HepG2 (cell line): ENCODE data around the gene ADCY7. TPM values are rescaled to one million over a fixed set of nuclear protein-coding genes. Genes with fewer than 3 reads are reported as not detected.

Experiments used
- CREB1 ChIP-seq, 2 experiments: fragments of 450-650 bp in 1 of 2; IDR thresholded peaks; 2 replicates each; pipeline ENCODE4 v1.6.1; 2016 to 2017; ENCODE audit warnings: control low read depth in 1 of 2, mild to moderate bottlenecking in 1 of 2, missing compliant biosample characterization in 1 of 2, missing genetic modification characterization in 1 of 2
- FOXK1 ChIP-seq: sonication (generic); formaldehyde crosslinking; IDR thresholded peaks from 2 replicates; pipeline ENCODE4 v1.4.0; 2020; ENCODE audit warnings: low read depth, missing genetic modification reagents, borderline replicate concordance
- HHEX ChIP-seq: IDR thresholded peaks from 2 replicates; pipeline ENCODE4 v1.6.1; 2016; ENCODE audit warnings: control low read depth
- KDM2A ChIP-seq: sonication (generic); formaldehyde crosslinking; IDR thresholded peaks from 2 replicates; pipeline ENCODE4 v1.4.0; 2020; ENCODE audit warnings: low read depth, missing genetic modification reagents, borderline replicate concordance
- MAFF ChIP-seq: IDR thresholded peaks from 2 replicates; pipeline ENCODE4 v1.6.1; 2011; ENCODE audit warnings: low read depth, low read length, improper control_type of control experiment
- MTA3 ChIP-seq: sonication (generic); formaldehyde crosslinking; IDR thresholded peaks from 2 replicates; pipeline ENCODE4 v1.4.0; 2020; ENCODE audit warnings: missing genetic modification reagents
- MXD1 ChIP-seq: sonication (generic); formaldehyde crosslinking; IDR thresholded peaks from 2 replicates; pipeline ENCODE4 v1.4.0; 2020; ENCODE audit warnings: mild to moderate bottlenecking, missing genetic modification reagents
- MXI1 ChIP-seq: IDR thresholded peaks from 3 replicates; pipeline ENCODE4 v1.6.1; 2012; ENCODE audit warnings: low read depth, low read length, inconsistent platforms, borderline replicate concordance
- PAX8 ChIP-seq: sonication (generic); formaldehyde crosslinking; IDR thresholded peaks from 2 replicates; pipeline ENCODE4 v1.8.0; 2022; ENCODE audit warnings: mild to moderate bottlenecking, missing genetic modification reagents, borderline replicate concordance
- PCBP2 ChIP-seq: fragments of 200-400 bp; formaldehyde crosslinking; optimal IDR thresholded peaks from 2 replicates; pipeline ENCODE3; 2018; ENCODE audit warnings: low read length, low read depth; ENCODE audit not compliant: poor library complexity, severe bottlenecking
- SALL2 ChIP-seq: sonication (generic); formaldehyde crosslinking; IDR thresholded peaks from 2 replicates; pipeline ENCODE4 v1.8.1; 2023; ENCODE audit warnings: mild to moderate bottlenecking, missing genetic modification reagents, inconsistent platforms
- SAP130 ChIP-seq: IDR thresholded peaks from 2 replicates; pipeline ENCODE4 v1.6.1; 2016; ENCODE audit warnings: low read depth
- SRF ChIP-seq: IDR thresholded peaks from 2 replicates; pipeline ENCODE4 v1.6.1; 2011; ENCODE audit warnings: mild to moderate bottlenecking, low read depth, low read length, moderate library complexity
- ZNF670 ChIP-seq: sonication (generic); formaldehyde crosslinking; IDR thresholded peaks from 2 replicates; pipeline ENCODE4 v1.8.0; 2022; ENCODE audit warnings: mild to moderate bottlenecking, missing genetic modification reagents, borderline replicate concordance
- polyA plus RNA-seq, 8 experiments: library from polyadenylated mRNA; depleted of rRNA in 3 of 8; stranded (reverse) in 7 of 8; unstranded in 1 of 8; fragments of >200 nt; fragmentation: Illumina TruSeq in 4 of 8; extraction: Trizol in 4 of 8; gene quantifications; 2 replicates each; pipeline versions ENCODE4 v1.2.1 to v1.2.3, GENCODE V29; 2011 to 2016; ENCODE audit warnings: low read depth in 4 of 8, missing spikeins in 1 of 8, mixed read lengths in 1 of 8; ENCODE audit not compliant: insufficient read depth in 1 of 8
- total RNA-seq, 5 experiments: library from RNA; depleted of rRNA; stranded (reverse); fragments of >200 nt; fragmentation: Illumina TruSeq; extraction: Trizol; gene quantifications; 2 replicates each; pipeline ENCODE4 v1.2.3, GENCODE V29; 2016; ENCODE audit warnings: low read depth in 1 of 5
- TF ChIP-seq, protein P1 (sequence below): sonication (generic); formaldehyde crosslinking; IDR thresholded peaks from 2 replicates; pipeline ENCODE4 v1.4.0; 2020; ENCODE audit warnings: missing genetic modification reagents
- TF ChIP-seq, protein P2 (sequence below): IDR thresholded peaks from 2 replicates; pipeline ENCODE4 v1.6.1; 2016; ENCODE audit warnings: low read depth, missing genetic modification reagents, missing compliant biosample characterization

ADCY7 gene
- total and polyA plus RNA-seq, 2 of the 13 experiments (the other 11 are each of a cell fraction or from before 2014, with no cell fraction given), result 2.2 to 4.3 TPM

DNA sequence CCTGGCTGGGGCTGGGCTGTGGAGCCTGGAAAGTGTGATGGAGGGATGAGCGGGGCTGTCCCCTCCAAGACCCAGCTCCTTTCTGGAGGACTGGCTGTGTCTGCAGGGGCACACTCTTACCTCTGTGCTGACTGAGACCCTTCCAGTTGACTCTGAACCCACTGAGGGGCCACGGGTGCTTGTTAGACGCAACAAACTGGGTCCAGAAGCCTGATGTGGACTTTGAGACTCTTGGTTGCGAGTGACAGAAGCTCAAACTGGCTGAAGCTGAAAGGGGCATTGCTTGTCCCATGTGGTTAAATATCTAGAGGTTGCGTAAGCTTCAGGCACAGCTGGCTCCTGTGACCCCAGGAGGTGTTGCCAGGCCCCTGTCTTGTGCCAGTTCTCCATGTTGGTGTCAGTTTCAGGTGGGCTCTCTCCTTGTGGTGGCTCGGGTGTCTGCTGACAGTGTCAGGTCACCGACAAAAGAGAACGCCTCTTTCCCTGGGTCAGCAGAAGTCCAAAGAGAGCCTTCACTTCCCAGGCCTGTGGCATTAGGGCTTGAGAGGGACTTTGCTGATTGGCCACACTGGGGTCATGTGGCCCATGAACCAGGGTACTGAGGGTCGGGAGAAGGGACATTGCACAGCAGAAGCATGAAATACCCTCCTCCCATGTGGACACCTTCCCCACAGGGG lies 16.7 kb downstream of the ADCY7 start (continued):
- TF ChIP-seq ZNF670 (CRISPR knock-in tag), result no peak
- peak; percentile 83 for TF ChIP-seq SAP130 (CRISPR knock-in tag)
- TF ChIP-seq HHEX (CRISPR knock-in tag), result no peak
- TF ChIP-seq MXD1 (CRISPR knock-in tag), result no peak; the same call in 1 of the 2 replicates
- no peak for TF ChIP-seq PAX8
- 0 out of 2 replicates have a peak, but pooled peaks have one; percentile 58 for TF ChIP-seq SALL2 (CRISPR knock-in tag)
- TF ChIP-seq, protein P1, sequence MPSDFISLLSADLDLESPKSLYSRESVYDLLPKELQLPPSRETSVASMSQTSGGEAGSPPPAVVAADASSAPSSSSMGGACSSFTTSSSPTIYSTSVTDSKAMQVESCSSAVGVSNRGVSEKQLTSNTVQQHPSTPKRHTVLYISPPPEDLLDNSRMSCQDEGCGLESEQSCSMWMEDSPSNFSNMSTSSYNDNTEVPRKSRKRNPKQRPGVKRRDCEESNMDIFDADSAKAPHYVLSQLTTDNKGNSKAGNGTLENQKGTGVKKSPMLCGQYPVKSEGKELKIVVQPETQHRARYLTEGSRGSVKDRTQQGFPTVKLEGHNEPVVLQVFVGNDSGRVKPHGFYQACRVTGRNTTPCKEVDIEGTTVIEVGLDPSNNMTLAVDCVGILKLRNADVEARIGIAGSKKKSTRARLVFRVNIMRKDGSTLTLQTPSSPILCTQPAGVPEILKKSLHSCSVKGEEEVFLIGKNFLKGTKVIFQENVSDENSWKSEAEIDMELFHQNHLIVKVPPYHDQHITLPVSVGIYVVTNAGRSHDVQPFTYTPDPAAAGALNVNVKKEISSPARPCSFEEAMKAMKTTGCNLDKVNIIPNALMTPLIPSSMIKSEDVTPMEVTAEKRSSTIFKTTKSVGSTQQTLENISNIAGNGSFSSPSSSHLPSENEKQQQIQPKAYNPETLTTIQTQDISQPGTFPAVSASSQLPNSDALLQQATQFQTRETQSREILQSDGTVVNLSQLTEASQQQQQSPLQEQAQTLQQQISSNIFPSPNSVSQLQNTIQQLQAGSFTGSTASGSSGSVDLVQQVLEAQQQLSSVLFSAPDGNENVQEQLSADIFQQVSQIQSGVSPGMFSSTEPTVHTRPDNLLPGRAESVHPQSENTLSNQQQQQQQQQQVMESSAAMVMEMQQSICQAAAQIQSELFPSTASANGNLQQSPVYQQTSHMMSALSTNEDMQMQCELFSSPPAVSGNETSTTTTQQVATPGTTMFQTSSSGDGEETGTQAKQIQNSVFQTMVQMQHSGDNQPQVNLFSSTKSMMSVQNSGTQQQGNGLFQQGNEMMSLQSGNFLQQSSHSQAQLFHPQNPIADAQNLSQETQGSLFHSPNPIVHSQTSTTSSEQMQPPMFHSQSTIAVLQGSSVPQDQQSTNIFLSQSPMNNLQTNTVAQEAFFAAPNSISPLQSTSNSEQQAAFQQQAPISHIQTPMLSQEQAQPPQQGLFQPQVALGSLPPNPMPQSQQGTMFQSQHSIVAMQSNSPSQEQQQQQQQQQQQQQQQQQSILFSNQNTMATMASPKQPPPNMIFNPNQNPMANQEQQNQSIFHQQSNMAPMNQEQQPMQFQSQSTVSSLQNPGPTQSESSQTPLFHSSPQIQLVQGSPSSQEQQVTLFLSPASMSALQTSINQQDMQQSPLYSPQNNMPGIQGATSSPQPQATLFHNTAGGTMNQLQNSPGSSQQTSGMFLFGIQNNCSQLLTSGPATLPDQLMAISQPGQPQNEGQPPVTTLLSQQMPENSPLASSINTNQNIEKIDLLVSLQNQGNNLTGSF (CRISPR knock-in tag), result no peak
- TF ChIP-seq, protein P2, sequence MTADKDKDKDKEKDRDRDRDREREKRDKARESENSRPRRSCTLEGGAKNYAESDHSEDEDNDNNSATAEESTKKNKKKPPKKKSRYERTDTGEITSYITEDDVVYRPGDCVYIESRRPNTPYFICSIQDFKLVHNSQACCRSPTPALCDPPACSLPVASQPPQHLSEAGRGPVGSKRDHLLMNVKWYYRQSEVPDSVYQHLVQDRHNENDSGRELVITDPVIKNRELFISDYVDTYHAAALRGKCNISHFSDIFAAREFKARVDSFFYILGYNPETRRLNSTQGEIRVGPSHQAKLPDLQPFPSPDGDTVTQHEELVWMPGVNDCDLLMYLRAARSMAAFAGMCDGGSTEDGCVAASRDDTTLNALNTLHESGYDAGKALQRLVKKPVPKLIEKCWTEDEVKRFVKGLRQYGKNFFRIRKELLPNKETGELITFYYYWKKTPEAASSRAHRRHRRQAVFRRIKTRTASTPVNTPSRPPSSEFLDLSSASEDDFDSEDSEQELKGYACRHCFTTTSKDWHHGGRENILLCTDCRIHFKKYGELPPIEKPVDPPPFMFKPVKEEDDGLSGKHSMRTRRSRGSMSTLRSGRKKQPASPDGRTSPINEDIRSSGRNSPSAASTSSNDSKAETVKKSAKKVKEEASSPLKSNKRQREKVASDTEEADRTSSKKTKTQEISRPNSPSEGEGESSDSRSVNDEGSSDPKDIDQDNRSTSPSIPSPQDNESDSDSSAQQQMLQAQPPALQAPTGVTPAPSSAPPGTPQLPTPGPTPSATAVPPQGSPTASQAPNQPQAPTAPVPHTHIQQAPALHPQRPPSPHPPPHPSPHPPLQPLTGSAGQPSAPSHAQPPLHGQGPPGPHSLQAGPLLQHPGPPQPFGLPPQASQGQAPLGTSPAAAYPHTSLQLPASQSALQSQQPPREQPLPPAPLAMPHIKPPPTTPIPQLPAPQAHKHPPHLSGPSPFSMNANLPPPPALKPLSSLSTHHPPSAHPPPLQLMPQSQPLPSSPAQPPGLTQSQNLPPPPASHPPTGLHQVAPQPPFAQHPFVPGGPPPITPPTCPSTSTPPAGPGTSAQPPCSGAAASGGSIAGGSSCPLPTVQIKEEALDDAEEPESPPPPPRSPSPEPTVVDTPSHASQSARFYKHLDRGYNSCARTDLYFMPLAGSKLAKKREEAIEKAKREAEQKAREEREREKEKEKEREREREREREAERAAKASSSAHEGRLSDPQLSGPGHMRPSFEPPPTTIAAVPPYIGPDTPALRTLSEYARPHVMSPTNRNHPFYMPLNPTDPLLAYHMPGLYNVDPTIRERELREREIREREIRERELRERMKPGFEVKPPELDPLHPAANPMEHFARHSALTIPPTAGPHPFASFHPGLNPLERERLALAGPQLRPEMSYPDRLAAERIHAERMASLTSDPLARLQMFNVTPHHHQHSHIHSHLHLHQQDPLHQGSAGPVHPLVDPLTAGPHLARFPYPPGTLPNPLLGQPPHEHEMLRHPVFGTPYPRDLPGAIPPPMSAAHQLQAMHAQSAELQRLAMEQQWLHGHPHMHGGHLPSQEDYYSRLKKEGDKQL (CRISPR knock-in tag), result no peak
- TF ChIP-seq PCBP2, result no peak
- no peak for TF ChIP-seq SRF
- TF ChIP-seq MAFF, result no peak
- TF ChIP-seq MTA3 (CRISPR knock-in tag), result no peak
- TF ChIP-seq MXI1, result peak; percentile 31; the same call in 1 of the 3 replicates
- TF ChIP-seq CREB1 (IDR thresholded peaks at IDR 0.05), result no peak
- no peak for TF ChIP-seq CREB1 (CRISPR knock-in tag; IDR thresholded peaks at IDR 0.05)
- peak; percentile 47; the same call in 1 of the 2 replicates for TF ChIP-seq FOXK1 (CRISPR knock-in tag)
- peak; percentile 28; the same call in 1 of the 2 replicates for TF ChIP-seq KDM2A
